Measurements from ENCODE around the gene ENKUR. TPM values are rescaled to one million over a fixed set of nuclear protein-coding genes. Genes with fewer than 3 reads are reported as not detected.

The ENKUR gene
- polyA plus RNA-seq, 1 experiment: 0.06 TPM

DNA sequence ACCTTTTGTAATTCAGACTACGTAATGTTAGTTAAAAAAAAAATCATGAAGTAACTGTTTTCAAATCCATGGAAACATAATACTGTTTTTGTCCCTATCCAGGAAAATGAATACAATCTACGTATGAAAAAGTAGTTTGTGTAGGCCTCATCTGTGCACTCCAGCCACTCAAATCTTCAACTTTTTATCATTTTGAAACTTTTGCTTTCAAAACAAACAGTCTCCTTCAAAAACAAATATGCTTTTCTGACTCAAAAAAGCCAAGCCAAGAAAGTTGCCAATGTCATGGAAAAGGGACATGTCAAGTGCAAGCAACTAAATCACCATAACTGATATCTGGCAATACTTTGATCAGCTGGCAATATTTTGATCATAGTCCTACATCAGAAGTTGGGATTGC is 13.6 kb upstream of the ENKUR start:
- ChIA-PET POLR2A (no interaction called here), CTCF (no interaction called here)
- Histone ChIP-seq H3K36me3 (ENCODE audit: control insufficient read depth, insufficient read depth, low read length) (no peaks in the 10 kb centered on the region), H3K4me3 (ENCODE audit: low read depth, low read length) (no peak overlapping the region), H3K27me3 (ENCODE audit: control insufficient read depth, insufficient read depth, low read length) (no peaks in the 10 kb centered on the region)
- TF ChIP-seq, protein P1, sequence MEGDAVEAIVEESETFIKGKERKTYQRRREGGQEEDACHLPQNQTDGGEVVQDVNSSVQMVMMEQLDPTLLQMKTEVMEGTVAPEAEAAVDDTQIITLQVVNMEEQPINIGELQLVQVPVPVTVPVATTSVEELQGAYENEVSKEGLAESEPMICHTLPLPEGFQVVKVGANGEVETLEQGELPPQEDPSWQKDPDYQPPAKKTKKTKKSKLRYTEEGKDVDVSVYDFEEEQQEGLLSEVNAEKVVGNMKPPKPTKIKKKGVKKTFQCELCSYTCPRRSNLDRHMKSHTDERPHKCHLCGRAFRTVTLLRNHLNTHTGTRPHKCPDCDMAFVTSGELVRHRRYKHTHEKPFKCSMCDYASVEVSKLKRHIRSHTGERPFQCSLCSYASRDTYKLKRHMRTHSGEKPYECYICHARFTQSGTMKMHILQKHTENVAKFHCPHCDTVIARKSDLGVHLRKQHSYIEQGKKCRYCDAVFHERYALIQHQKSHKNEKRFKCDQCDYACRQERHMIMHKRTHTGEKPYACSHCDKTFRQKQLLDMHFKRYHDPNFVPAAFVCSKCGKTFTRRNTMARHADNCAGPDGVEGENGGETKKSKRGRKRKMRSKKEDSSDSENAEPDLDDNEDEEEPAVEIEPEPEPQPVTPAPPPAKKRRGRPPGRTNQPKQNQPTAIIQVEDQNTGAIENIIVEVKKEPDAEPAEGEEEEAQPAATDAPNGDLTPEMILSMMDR (IDR thresholded peaks at IDR 0.05; ENCODE audit: insufficient read depth, low read depth, low read length): no peak
- DNase-seq (ENCODE audit: low read depth): no peak

GRCh38 chr10:25028711-25029110 is 12.8 kb upstream of the ENKUR start:
- POLR2A ChIA-PET: no interaction called here
- CTCF ChIA-PET: no interaction called here
- TF ChIP-seq, protein P1 (IDR thresholded peaks at IDR 0.05; ENCODE audit: insufficient read depth, low read depth, low read length): no peak
- DNase-seq (ENCODE audit: low read depth): no peak
- H3K36me3 ChIP-seq (ENCODE audit: control insufficient read depth, insufficient read depth, low read length): no peaks in the 10 kb centered on the region
- H3K27me3 ChIP-seq (ENCODE audit: control insufficient read depth, insufficient read depth, low read length): no peaks in the 10 kb centered on the region
- H3K4me3 ChIP-seq (ENCODE audit: low read depth, low read length): no peak overlapping the region

DNA sequence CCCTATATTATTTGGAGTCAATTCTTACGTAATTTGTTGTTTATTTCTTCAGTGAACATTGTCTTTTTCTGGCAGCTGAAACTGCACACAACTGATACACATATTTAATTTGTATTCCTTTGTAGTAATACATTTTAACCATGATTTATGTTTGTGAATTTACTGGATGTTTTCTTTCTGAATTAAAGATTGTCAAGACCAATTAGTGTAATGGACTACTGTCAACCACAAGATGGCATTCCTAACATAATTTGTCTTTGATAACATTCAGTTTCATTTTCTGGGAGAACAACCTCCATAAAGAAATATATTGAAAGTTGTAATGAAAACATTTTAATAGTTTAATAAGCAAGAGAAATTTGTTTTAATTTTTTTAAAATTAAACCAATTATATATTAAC is 10.5 kb upstream of the ENKUR start:
- TF ChIP-seq, protein P1 (IDR thresholded peaks at IDR 0.05; ENCODE audit: insufficient read depth, low read depth, low read length): no peak
- ChIA-PET POLR2A (no interaction called here), CTCF (interaction anchor here (2.1 kb wide), 1 partner anchor 54 kb away, joined by 7 read pairs; no protein-coding TSS in a partner anchor)
- no peak overlapping the region for H3K4me3 ChIP-seq (ENCODE audit: low read depth, low read length)
- H3K36me3 ChIP-seq (ENCODE audit: control insufficient read depth, insufficient read depth, low read length): no peaks in the 10 kb centered on the region
- H3K27me3 ChIP-seq (ENCODE audit: control insufficient read depth, insufficient read depth, low read length): no peaks in the 10 kb centered on the region
- no peak for DNase-seq (ENCODE audit: low read depth)

DNA sequence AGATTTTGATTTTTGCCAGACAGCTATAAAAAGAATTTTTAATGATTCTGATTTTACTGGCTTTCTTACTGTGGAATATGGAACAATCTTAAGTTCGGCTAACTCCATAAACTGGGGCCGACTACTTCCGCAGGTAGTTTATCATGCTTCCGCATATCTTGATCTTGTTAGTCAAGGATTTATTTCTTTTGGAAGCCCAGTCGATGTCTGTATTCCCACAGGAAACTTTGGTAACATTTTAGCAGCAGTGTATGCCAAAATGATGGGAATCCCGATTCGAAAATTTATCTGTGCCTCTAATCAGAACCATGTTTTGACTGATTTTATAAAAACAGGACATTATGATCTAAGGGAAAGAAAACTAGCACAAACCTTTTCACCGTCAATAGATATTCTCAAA is 8.6 kb upstream of the ENKUR start:
- ChIA-PET POLR2A (no interaction called here), CTCF (interaction anchor here (0.9 to 1.7 kb wide), 2 partner anchors 12 to 382 kb away, joined by 3 to 5 read pairs; no protein-coding TSS in a partner anchor)
- TF ChIP-seq, protein P1 (IDR thresholded peaks at IDR 0.05; ENCODE audit: insufficient read depth, low read depth, low read length): no peak
- no peak for DNase-seq (ENCODE audit: low read depth)
- H3K27me3 ChIP-seq (ENCODE audit: control insufficient read depth, insufficient read depth, low read length): no peaks in the 10 kb centered on the region
- no peaks in the 10 kb centered on the region for H3K36me3 ChIP-seq (ENCODE audit: control insufficient read depth, insufficient read depth, low read length)
- no peak overlapping the region for H3K4me3 ChIP-seq (ENCODE audit: low read depth, low read length)

GRCh38 chr10:25023278-25023677 is 7.3 kb upstream of the ENKUR start:
- Histone ChIP-seq H3K27me3 (ENCODE audit: control insufficient read depth, insufficient read depth, low read length) (no peaks in the 10 kb centered on the region), H3K4me3 (ENCODE audit: low read depth, low read length) (no peak overlapping the region), H3K36me3 (ENCODE audit: control insufficient read depth, insufficient read depth, low read length) (no peaks in the 10 kb centered on the region)
- POLR2A ChIA-PET: no interaction called here
- TF ChIP-seq, protein P1 (IDR thresholded peaks at IDR 0.05; ENCODE audit: insufficient read depth, low read depth, low read length): no peak
- CTCF ChIA-PET: interaction anchor here (1.1 kb wide), 1 partner anchor 405 kb away, joined by 4 read pairs; no protein-coding TSS in a partner anchor
- DNase-seq (ENCODE audit: low read depth): no peak
